Cortex of kidney (tissue), 1 donor: ENCODE data around the gene THYN1.

Experiments used
- DNase-seq: peaks from one replicate; lab custom pipeline; 2025; lab: John Stamatoyannopoulos, UW

THYN1 gene

GRCh38 chr11:134248910-134249480, 4.2 kb downstream of the THYN1 start:
- DNase-seq, result no peak

GRCh38 chr11:134246678-134247077, 6.5 kb downstream of the THYN1 start:
- no peak for DNase-seq

DNA sequence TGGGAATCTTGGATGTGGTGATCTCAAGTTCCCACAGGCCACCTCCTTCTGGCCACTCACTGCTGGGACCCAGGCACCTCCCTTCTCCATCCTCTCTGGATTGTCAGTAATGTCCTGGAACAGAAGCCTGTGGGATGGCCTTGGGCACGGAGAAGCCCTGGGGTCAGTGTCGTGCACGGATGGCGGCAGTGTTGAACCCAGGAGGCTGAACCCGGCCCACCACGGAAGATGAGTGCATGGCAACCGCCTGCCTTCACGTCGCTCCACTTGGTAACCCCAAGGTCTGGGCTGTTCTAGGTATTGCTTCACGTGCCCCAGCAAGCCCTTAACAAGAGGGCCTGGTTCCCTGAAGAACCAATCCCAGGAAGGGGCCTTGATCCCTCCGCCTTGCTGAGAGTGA, 7.1 kb downstream of the THYN1 start:
- DNase-seq, result no peak

GRCh38 chr11:134245434-134245833, 7.7 kb downstream of the THYN1 start:
- DNase-seq, result no peak

DNA sequence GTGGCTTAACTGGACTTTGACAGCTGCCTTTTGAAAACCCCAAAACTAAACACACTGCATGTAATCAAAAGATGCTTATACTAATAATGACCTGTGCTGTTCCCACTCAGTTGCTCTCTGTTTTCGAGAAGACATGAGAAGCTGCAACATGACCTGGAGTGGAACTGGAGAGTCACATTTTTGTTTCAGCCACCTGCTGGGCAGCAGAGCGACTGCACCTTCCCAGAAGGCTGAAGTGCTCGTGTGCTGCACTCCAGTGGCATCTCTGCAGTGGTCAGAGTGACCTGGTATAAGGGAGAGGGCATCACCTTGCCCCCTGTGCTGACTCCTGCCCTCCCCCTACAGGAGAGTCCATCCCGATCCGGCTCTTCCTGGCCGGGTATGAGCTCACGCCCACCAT, 8.6 kb downstream of the THYN1 start:
- no peak for DNase-seq

DNA sequence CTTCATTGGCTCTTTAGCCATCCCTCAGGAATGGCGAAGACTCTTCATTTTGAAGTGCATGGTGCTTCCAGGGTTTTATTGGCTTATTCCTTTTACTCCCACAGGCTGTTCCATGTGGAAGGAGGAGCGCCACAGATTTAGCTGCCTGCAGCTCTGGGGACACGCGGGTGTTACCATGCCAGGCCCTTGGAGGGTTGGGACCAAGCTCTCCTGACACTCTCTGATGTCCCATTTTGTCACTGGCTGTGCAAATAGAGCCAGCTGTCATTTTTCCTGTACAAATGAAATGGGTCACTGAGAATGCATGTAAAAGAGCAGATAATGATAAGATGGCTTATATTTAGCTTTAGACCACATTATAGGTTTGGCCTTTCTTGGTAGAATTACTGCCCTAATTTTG, 9.2 kb downstream of the THYN1 start:
- no peak for DNase-seq

DNA sequence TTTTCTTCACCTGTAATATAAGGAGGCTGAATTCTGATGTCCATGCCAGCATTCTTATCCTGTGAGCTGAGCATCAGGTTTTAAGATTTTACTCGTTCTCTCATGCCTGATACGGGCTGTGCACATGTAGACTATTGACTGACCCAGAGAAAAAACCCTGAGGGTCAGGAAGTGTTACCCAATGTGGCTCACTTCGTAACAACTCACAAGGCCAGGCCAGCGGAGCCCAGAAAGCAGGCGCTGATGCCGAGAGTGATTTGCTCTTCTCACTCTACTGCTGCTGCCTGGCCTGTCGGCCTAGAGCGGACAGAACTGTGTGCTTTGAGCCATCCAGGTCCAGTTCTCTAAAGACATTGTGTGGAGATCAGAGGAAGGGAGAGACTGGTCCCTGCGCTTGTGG, 10.8 kb downstream of the THYN1 start:
- no peak for DNase-seq

- DNase-seq, result no peak
These were observed 12.6 kb downstream of the THYN1 start for GRCh38 chr11:134240592-134240991.

- no peak for DNase-seq
These were observed 14.2 kb downstream of the THYN1 start for GRCh38 chr11:134238956-134239355.

GRCh38 chr11:134237557-134237922, 15.6 kb downstream of the THYN1 start:
- no peak for DNase-seq

GRCh38 chr11:134236834-134237556, 16.2 kb downstream of the THYN1 start:
- DNase-seq, result no peak

DNA sequence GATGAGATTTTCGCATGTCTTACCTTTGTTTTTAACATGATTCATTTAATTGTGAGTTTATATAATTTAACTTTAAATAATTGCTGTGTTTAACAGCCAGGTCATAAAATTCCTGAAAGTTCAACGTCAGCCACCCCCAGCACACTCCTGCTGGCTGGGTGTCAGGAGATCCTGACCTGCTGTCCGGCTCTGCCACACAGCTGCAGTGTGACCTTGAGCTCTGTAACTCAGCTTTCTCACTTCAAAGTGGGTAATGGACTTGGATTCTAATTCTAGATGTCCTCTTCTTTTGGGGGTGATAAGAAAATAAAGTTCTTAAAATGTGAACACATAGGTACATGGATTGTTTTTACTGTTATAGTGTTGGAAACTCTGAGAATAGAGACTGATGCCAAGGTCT, 17.8 kb downstream of the THYN1 start:
- no peak for DNase-seq

GRCh38 chr11:134233729-134234179, 19.4 kb downstream of the THYN1 start:
- no peak for DNase-seq

- DNase-seq, result no peak
These were observed 21.0 kb downstream of the THYN1 start for GRCh38 chr11:134231958-134232659.

- no peak for DNase-seq
These were observed 22.8 kb downstream of the THYN1 start for GRCh38 chr11:134230339-134230738.

- no peak for DNase-seq
These were observed 23.9 kb downstream of the THYN1 start for GRCh38 chr11:134229126-134229790.

DNA sequence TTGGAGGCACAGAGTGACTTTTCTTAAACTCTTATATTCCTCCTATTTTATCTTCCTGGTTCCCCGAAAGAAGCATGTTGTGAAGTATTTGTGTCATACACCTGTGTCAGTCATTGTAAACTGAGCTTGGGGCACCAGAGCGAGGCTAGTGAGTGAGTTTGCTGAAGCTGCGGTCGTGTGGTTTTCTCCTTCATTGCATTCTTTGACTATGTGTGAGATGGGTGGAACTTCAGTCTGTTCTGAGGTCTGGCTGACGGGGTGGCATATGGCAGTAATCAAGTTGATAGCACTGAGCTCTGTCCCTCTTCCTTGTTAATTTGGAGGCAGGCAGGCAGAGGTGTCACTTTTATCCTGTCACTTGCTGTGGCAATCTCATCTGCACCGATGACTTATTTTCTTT, 24.5 kb downstream of the THYN1 start:
- no peak for DNase-seq

- no peak for DNase-seq
These were observed 26.3 kb downstream of the THYN1 start for GRCh38 chr11:134226806-134227325.

DNA sequence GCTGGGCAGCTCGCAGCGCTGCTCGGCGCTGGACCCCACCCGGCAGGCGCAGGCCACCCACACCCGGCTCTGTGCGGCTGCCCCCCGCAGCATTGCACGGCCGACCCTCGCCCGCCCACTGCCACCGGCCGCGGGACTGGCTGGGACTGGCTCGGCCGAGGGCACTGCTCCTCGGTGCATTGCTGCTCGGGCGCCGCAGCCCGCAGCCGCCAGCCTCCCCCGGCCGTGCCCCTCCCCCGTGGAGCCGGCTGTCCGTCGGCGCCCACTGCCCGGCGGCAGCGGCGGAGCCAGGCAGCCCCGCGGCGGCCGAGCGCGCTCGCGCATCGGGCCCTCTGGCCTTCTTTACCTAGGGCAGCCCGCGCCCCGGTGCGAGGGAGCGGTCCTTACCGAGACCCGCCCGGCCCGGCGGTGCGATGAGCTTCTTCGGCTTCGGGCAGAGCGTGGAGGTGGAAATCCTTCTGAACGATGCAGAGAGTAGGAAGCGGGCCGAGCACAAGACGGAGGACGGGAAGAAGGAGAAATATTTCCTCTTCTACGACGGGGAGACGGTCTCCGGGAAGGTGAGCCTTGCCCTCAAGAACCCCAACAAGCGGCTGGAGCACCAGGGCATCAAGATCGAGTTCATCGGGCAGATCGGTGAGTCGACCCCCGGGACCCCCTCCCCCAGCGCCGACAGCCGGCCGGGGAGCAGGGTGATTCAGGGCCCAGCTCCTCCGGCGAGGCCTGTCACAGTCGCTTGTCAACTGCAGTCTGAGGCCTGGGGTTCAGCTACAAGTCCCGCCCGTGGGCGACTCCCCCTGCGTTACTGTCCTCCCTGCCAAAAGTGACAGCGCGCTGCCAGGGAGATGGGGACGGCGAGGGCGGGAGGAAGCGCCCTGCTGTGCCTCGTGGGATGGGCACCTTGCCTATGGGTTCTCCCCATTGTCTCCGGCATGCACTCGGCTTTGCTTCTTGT, 28.2 kb downstream of the THYN1 start:
- DNase-seq, result no peak

DNA sequence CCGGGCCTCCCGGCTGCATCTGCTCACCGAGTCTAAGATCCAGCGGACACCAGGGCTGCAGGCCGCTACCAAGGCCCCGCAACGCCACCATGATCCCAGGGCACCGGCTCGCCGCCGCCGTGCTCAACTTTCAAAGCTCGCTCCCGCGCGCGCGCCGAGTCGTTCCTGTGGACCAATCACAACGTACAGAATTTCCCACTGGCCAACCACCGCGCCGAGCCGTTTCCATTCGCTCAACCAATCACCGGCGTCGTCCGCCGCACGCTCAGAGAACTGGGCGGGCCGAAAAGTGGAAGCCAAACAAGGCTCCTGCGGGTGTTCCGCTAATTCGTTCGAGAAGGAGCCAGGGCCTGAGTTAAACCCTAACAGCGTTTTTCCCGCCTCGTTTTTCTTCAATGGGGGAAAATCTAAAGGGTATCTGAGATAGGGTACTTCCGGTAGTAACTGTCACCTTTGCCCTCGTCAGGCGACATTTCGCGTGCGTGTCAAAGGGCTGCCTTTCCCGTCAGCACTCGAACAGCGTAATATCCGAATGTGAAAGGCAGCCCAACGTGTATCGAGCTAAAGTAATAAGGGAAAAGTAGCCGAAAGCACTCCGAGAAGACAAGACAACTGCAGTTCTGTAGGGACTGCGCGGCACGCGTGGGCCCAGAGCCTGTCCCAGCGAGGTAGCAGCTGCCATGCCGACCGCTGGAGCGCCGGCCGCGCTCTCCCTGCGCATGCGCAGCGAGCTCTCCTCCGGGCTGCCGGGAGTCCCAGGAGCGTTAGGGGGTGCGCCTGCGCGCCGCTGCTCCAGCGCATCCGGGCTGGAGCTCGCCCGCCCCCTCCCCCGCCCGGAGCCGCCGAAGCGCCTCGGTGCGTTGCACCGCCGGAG, 29.1 kb downstream of the THYN1 start, which contains the start of the genes NCAPD3 and VPS26B:
Gene NCAPD3 (minus strand): TSS at position 132 of the 874 bp plus-strand sequence. CDS start 41 bp downstream, at position 91.
Gene VPS26B (plus strand): TSS at position 836 of the 874 bp plus-strand sequence. CDS start 452 bp downstream, outside the sequence.
- peak; percentile 38 for DNase-seq
